GM12872 (cell line): ENCODE results near the gene FPR3.

ENCODE experiments used
- TF ChIP-seq, protein P1 (sequence below): IDR thresholded peaks from 3 replicates; pipeline ENCODE4 v1.5.1; 2011; ENCODE audit warnings: low read depth, mild to moderate bottlenecking, low read length, moderate library complexity; ENCODE audit not compliant: insufficient read depth

Gene FPR3

DNA sequence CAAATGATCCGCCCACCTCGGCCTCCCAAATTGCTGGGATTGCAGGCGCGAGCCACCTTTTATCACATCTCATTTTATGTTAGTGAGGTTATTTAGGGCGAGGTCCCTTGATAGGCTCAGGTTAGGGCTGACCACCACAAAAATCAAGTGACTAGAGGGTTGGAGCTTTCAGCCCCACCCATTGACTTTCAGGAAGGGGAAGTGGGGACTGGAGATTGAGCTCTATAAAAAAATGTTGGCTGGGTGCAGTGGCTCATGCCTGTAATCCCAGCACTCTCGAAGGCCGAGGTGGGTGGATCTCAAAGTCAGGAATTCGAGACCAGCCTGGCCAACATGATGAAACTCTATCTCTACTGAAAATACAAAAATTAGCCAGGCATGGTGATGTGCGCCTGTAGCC is 20.1 kb downstream of the FPR3 start:
- TF ChIP-seq, protein P1, sequence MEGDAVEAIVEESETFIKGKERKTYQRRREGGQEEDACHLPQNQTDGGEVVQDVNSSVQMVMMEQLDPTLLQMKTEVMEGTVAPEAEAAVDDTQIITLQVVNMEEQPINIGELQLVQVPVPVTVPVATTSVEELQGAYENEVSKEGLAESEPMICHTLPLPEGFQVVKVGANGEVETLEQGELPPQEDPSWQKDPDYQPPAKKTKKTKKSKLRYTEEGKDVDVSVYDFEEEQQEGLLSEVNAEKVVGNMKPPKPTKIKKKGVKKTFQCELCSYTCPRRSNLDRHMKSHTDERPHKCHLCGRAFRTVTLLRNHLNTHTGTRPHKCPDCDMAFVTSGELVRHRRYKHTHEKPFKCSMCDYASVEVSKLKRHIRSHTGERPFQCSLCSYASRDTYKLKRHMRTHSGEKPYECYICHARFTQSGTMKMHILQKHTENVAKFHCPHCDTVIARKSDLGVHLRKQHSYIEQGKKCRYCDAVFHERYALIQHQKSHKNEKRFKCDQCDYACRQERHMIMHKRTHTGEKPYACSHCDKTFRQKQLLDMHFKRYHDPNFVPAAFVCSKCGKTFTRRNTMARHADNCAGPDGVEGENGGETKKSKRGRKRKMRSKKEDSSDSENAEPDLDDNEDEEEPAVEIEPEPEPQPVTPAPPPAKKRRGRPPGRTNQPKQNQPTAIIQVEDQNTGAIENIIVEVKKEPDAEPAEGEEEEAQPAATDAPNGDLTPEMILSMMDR: no peak

DNA sequence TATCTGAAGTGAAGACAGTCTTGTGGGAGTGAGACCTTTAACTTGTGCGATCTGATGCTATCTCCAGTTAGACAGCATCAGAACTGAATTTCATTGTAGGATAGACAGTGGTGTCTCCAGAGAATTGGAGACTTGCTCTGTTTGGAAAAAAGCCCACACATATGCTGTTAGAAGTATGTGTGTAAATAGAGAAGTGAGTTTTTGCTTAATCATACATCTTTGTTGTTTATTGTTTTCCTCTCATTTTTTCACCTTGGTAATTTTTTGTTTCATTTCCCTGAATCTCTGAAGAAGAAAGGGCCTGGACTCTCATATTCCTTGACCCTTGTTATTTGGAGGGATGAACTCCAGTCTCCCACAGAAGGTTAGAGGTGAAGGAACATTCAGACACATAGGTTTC is 21.8 kb downstream of the FPR3 start:
- TF ChIP-seq, protein P1: no peak

DNA sequence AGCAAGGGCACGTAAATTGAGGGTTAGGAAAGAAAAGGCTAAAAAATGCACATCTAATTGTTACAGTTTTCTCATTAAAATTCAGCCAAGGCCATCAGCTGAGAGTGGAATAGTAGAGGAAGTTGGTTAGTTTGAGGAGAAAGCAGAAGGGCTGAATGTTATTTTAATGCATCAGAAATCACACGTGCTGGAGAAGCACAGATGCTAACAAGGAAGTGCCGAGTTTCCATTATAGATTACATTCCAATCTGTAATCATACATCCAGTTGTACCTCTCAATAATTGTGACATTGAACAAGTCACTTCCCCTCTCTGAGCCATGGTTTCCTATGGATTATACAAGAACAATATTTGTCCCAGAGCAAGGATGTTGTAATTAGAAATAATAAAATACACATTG is 25.1 kb downstream of the FPR3 start:
- TF ChIP-seq, protein P1: no peak

DNA sequence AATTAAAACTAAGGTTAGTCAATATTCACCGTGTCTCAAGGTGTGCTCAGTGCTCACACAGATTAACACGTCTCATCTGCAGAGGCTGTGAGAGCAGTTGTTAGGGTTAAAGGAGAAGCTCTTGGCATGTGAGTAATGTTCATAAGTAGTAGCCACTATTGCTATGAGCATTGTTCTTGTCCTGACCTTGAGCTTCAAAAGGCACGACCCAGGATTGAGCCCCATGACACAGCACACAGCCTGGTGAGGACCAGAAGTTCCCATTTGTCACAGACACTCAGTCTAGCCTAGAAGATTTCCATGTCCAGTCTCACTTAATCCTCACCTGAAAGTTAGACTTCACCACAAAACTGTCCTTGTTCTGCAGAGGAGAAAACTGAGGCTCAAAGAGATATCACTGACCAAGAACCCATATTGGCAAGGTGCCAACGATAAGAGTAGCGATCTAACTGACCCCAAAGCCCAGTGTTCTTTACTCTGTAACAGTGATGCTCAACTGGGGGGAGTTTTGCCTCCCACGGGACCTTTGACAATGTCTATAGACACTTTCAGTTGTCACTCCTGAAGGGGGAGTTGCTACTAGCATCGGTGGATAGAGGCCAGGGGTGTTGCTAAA is 26.0 kb downstream of the FPR3 start:
- TF ChIP-seq, protein P1: no peak

DNA sequence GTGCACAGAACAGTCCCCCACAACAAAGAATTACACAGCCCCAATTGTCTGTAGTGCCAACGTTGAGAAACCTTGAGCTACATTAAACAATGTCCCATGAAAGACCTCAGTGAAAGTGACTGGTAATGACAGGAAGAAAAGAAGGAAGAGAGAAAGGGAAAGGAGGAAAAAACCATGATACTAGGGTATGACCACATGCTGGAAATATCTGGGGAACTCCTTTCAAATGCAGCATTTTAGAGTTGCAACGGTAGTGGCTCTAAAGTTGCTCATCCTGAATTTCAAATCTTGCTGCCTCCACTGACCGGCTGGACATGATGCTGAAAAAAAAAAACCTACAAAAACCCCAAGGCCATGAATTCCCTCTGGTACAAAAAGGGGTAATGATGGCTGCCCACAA is 26.5 kb downstream of the FPR3 start:
- TF ChIP-seq, protein P1: no peak

DNA sequence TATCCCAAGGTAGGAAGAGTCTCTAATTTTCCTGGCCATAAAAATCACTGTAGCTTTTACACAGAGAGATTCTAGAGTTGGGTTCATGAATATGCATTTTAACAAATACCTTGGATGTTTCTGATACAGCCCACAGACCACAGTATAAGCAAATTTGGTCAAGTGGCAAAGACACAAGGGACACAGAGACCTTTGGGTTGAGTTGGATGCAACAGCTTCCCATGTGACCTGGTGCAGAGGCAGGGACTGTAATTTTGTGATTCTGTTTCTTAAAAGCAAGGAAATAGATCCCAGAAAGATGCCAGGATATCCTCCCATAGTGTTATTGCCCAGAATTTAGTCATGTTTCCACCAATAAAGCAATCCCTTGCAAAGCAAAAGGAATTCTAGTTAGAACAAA is 27.0 kb downstream of the FPR3 start:
- TF ChIP-seq, protein P1: no peak

DNA sequence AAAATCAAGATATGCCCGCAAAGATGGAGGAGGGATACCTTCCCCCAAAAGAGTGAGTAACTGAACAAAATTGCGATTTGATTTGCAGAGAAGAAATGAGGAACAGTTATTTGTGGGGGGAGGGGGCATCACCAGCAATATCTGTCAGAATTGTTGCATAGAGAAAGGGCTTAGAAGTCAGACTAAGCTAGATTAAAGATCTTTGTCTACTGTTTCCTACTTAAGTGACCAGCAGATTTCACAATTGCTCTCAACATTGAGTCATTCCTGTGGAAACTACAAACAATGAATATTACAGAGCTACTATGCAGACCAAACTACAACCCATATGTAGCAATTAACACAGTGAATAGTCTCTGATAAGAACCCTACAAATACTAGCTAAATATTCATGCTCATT is 27.4 kb downstream of the FPR3 start:
- TF ChIP-seq, protein P1: no peak
